ENCODE results near the gene PRM2.

GRCh38 chr16:11301645-11302501 lies 25.6 kb upstream of the PRM2 start:
- TF ChIP-seq CTCF (conservative IDR thresholded peaks at IDR 0.05; ENCODE audit: low read depth in 2 of 2) (no peak), POLR2AphosphoS5 (IDR thresholded peaks at IDR 0.05; ENCODE audit: low read depth) (no peak), EZH2 (IDR thresholded peaks at IDR 0.05; ENCODE audit: low read depth, unreplicated experiment) (no peak)
